Endothelial cell of umbilical vein (primary cell): ENCODE data around the gene RNU7-1. TPM values are rescaled to one million over a fixed set of nuclear protein-coding genes. Genes with fewer than 3 reads are reported as not detected.

Source experiments
- BruUV-seq: library from RNA; stranded (reverse); fragments of 400-500 nt; replicated peaks from 2 replicates; lab custom pipeline; 2021; lab: Mats Ljungman, UMichigan
- CTCF ChIA-PET: fragments of 300-600, 350-600 bp; sonication (Branson Sonifier 250); formaldehyde crosslinking; loops from one replicate; lab custom pipeline; 2021; ENCODE audit warnings: antibody characterized with exemption, inconsistent platforms; lab: Charles Lee
- POLR2A ChIA-PET: fragments of 300-600, 350-600 bp; sonication (Branson Sonifier 250); formaldehyde crosslinking; loops from one replicate; lab custom pipeline; 2021; ENCODE audit warnings: antibody characterized with exemption, inconsistent platforms; lab: Charles Lee
- DNase-seq: peaks from one replicate; pipeline ENCODE4 v3.0.0-alpha.2; 2011; ENCODE audit warnings: low read depth, low spot score
- FAIRE-seq: peaks from 2 replicates; lab custom pipeline; 2011; peaks lifted over from hg19 to GRCh38; lab: Jason Lieb, UNC
- H2AFZ ChIP-seq: 2 replicates; pipeline ENCODE4 v1.6.0; 2012; ENCODE audit warnings: low read depth, low read length, control low read depth, inconsistent platforms
- H3K27ac ChIP-seq: 2 replicates; pipeline ENCODE4 v1.5.1; 2011; ENCODE audit warnings: low read depth, mild to moderate bottlenecking, control low read depth, low read length, moderate library complexity; ENCODE audit not compliant: insufficient read depth
- H3K27me3 ChIP-seq, 2 experiments: 2 replicates each; pipeline versions ENCODE4 v1.6.0 to v1.6.1; 2011; ENCODE audit warnings: low read length in 2 of 2, mixed read lengths in 1 of 2; ENCODE audit not compliant: control insufficient read depth in 2 of 2, insufficient read depth in 2 of 2
- H3K36me3 ChIP-seq, 2 experiments: 2 replicates in 1 of 2; 3 replicates in 1 of 2; pipeline ENCODE4 v1.5.1; 2011; ENCODE audit warnings: low read length in 2 of 2, mild to moderate bottlenecking in 1 of 2, moderate library complexity in 1 of 2; ENCODE audit not compliant: control insufficient read depth in 2 of 2, insufficient read depth in 2 of 2; ENCODE audit errors: extremely low read depth in 1 of 2
- H3K4me1 ChIP-seq: 3 replicates; pipeline ENCODE4 v1.5.1; 2011; ENCODE audit warnings: mild to moderate bottlenecking, low read length; ENCODE audit not compliant: control insufficient read depth, insufficient read depth; ENCODE audit errors: extremely low read depth
- H3K4me2 ChIP-seq: 2 replicates; pipeline ENCODE4 v1.6.1; 2011; ENCODE audit warnings: low read length, control low read depth, mixed read lengths; ENCODE audit not compliant: insufficient read depth
- H3K4me3 ChIP-seq, 3 experiments: fragments of 200-600 bp in 1 of 3; sonication (generic), shearing (Covaris generic) in 1 of 3; replicated peaks in 1 of 3; 2 replicates each; pipeline ENCODE4 v1.5.1; 2011 to 2016; ENCODE audit warnings: control low read depth in 3 of 3, low read length in 3 of 3, mild to moderate bottlenecking in 2 of 3, inconsistent platforms in 1 of 3, low read depth in 1 of 3, moderate library complexity in 1 of 3; ENCODE audit not compliant: insufficient read depth in 1 of 3
- H3K79me2 ChIP-seq: 2 replicates; pipeline ENCODE4 v1.6.0; 2012; ENCODE audit warnings: low read length, inconsistent platforms; ENCODE audit not compliant: control insufficient read depth, insufficient read depth
- H3K9ac ChIP-seq: replicated peaks from 2 replicates; pipeline ENCODE3; 2011; ENCODE audit warnings: low read length, control low read depth; ENCODE audit not compliant: insufficient read depth; ENCODE audit errors: extremely low read depth
- H3K9me1 ChIP-seq: replicated peaks from 3 replicates; pipeline ENCODE4 v1.6.0; 2011; ENCODE audit warnings: mild to moderate bottlenecking, low read length; ENCODE audit not compliant: control insufficient read depth, insufficient read depth; ENCODE audit errors: extremely low read depth
- H3K9me3 ChIP-seq: replicated peaks from 2 replicates; pipeline ENCODE4 v1.5.1; 2012; ENCODE audit warnings: low read length, inconsistent platforms; ENCODE audit not compliant: control insufficient read depth, insufficient read depth
- H4K20me1 ChIP-seq: replicated peaks from 2 replicates; pipeline ENCODE3; 2011; ENCODE audit warnings: mild to moderate bottlenecking, low read length; ENCODE audit not compliant: control insufficient read depth, insufficient read depth; ENCODE audit errors: extremely low read depth
- CTCF ChIP-seq, 2 donors: IDR thresholded peaks; 1 replicate in 1 of 2; 2 replicates in 1 of 2; pipeline ENCODE4 v1.5.1; 2011; ENCODE audit warnings: low read length in 2 of 2, mild to moderate bottlenecking in 2 of 2, moderate library complexity in 2 of 2, control low read depth in 1 of 2, inconsistent platforms in 1 of 2, low read depth in 1 of 2; ENCODE audit not compliant: insufficient read depth in 1 of 2; ENCODE audit errors: extremely low read depth in 1 of 2
- EZH2 ChIP-seq: IDR thresholded peaks from 2 replicates; pipeline ENCODE4 v1.6.1; 2012; ENCODE audit warnings: borderline replicate concordance, low read depth, mild to moderate bottlenecking, moderate library complexity, low read length, inconsistent platforms; ENCODE audit not compliant: severe bottlenecking
- FOS ChIP-seq: IDR thresholded peaks from 2 replicates; pipeline ENCODE4 v1.6.1; 2011; ENCODE audit warnings: mild to moderate bottlenecking, low read length, moderate library complexity, borderline replicate concordance; ENCODE audit not compliant: insufficient read depth
- GATA2 ChIP-seq: IDR thresholded peaks from 2 replicates; pipeline ENCODE4 v1.7.0; 2011; ENCODE audit warnings: low read depth, mild to moderate bottlenecking, moderate library complexity, mixed read lengths, low read length; ENCODE audit not compliant: insufficient read length, insufficient read depth
- JUN ChIP-seq: IDR thresholded peaks from 2 replicates; pipeline ENCODE4 v1.6.1; 2011; ENCODE audit warnings: borderline replicate concordance, low read depth; ENCODE audit not compliant: insufficient read length, insufficient read depth
- MAX ChIP-seq: IDR thresholded peaks from 2 replicates; pipeline ENCODE4 v1.6.1; 2011; ENCODE audit not compliant: insufficient read depth, insufficient read length
- MYC ChIP-seq: IDR thresholded peaks from one replicate; pipeline ENCODE4 v1.6.1; 2011; ENCODE audit warnings: mild to moderate bottlenecking, low read depth, low read length
- POLR2A ChIP-seq: IDR thresholded peaks from 2 replicates; pipeline ENCODE4 v1.6.1; 2012; ENCODE audit warnings: low read depth, mild to moderate bottlenecking, control low read depth, low read length
- POLR2AphosphoS5 ChIP-seq: IDR thresholded peaks from 2 replicates; pipeline ENCODE4 v1.6.1; 2012; ENCODE audit warnings: low read depth, mild to moderate bottlenecking, control low read depth, low read length, moderate library complexity; ENCODE audit not compliant: insufficient read depth
- dilution Hi-C: fragments of 300-500 bp; cut with MboI; formaldehyde crosslinking; loops from one replicate; pipeline ENCODE4 v1.15.0; 2019; ENCODE audit warnings: low sequenced_read_pairs; ENCODE audit not compliant: extremely low pct_ligation_motif_present
- intact Hi-C: fragments of 100-400 bp; cut with micrococcal nuclease; formaldehyde crosslinking; loops from one replicate; pipeline ENCODE4 v1.10.0; 2022
- polyA plus RNA-seq, 4 experiments: library from polyadenylated mRNA; depleted of rRNA in 3 of 4; stranded (reverse) in 3 of 4; unstranded in 1 of 4; fragments of >200 nt; gene quantifications; 2 replicates each; pipeline versions ENCODE4 v1.2.1 to v1.2.3, GENCODE V29; 2011 to 2012; ENCODE audit warnings: missing spikeins in 1 of 4
- total RNA-seq: library from RNA; stranded (reverse); gene quantifications from 2 replicates; pipeline ENCODE4 v1.2.3, GENCODE V29; 2021

RNU7-1 gene
- total and polyA plus RNA-seq, 2 donors (not counting 3 experiments of a cell fraction or from before 2014, with no cell fraction given): not detected

- intact Hi-C loops: no loop called here
- BruUV-seq: no TSS peak
- dilution Hi-C loops: no loop called here
- Histone ChIP-seq H3K9me1 (no peaks in the 10 kb centered on the region), H3K36me3 (no peaks in the 10 kb centered on the region), H3K9ac (no peak overlapping the region), H3K4me1 (peaks cover 7% of the 10 kb centered on the region), H3K9me3 (no peaks in the 10 kb centered on the region), H3K4me2 (no peak overlapping the region), H4K20me1 (no peaks in the 10 kb centered on the region), H3K27ac (no peak overlapping the region), H3K4me3 (no peak overlapping the region), H3K79me2 (no peaks in the 10 kb centered on the region), H2AFZ (no peak overlapping the region), H3K27me3 (no peaks in the 10 kb centered on the region)
- DNase-seq (no peak), FAIRE-seq (no peak)
- no peak for TF ChIP-seq MYC
- ChIA-PET CTCF (interaction anchor here (1.0 to 1.3 kb wide), 4 partner anchors 9 to 40 kb away, joined by 3 to 4 read pairs (median 4); no protein-coding TSS in a partner anchor), POLR2A (no interaction called here)
Measured at GRCh38 chr12:6909421-6910145, 34.0 kb upstream of the RNU7-1 start.

- DNase-seq (no peak), FAIRE-seq (no peak)
- H2AFZ ChIP-seq: no peak overlapping the region
- no peaks in the 10 kb centered on the region for H3K9me1 ChIP-seq
- H3K4me3 ChIP-seq: no peak overlapping the region
- ChIA-PET POLR2A (no interaction called here), CTCF (interaction anchor here (0.8 to 2.3 kb wide), 4 partner anchors 13 to 43 kb away, joined by 4 to 7 read pairs (median 5); no protein-coding TSS in a partner anchor)
- H3K9me3 ChIP-seq: no peaks in the 10 kb centered on the region
- intact Hi-C loops (no loop called here), dilution Hi-C loops (no loop called here)
- no peak overlapping the region for H3K9ac ChIP-seq
- H3K27me3 ChIP-seq: no peaks in the 10 kb centered on the region
- H4K20me1 ChIP-seq: no peaks in the 10 kb centered on the region
- H3K4me2 ChIP-seq: no peak overlapping the region
- no peaks in the 10 kb centered on the region for H3K79me2 ChIP-seq
- H3K4me1 ChIP-seq: peaks cover 11% of the 10 kb centered on the region
- no peak overlapping the region for H3K27ac ChIP-seq
- no peaks in the 10 kb centered on the region for H3K36me3 ChIP-seq
- no TSS peak for BruUV-seq
- TF ChIP-seq POLR2A (no peak), MYC (no peak), MAX (no peak), FOS (no peak), POLR2AphosphoS5 (no peak), JUN (no peak), CTCF (IDR thresholded peaks at IDR 0.05; ENCODE audit: extremely low read depth in 1 of 2, insufficient read depth in 1 of 2, low read depth in 1 of 2, low read length in 2 of 2) (no peak), GATA2 (no peak), EZH2 (no peak)
Measured at GRCh38 chr12:6912164-6912935, 31.3 kb upstream of the RNU7-1 start.
